K562 (cell line): Measurements from ENCODE around the gene SOBP. TPM values are rescaled to one million over a fixed set of nuclear protein-coding genes. Genes with fewer than 3 reads are reported as not detected.

Source experiments
- CEBPG ChIP-seq, 3 experiments: fragments of 200-800 bp in 1 of 3; sonication (Bioruptor generic) in 1 of 3; sonication (generic) in 1 of 3; formaldehyde crosslinking in 1 of 3; IDR thresholded peaks in 2 of 3; conservative IDR thresholded peaks in 1 of 3; 2 replicates each; pipeline versions ENCODE4 v1.6.1 to v1.8.0; 2016 to 2022; ENCODE audit warnings: missing compliant biosample characterization in 2 of 3, missing genetic modification characterization in 2 of 3, mild to moderate bottlenecking in 1 of 3, missing genetic modification reagents in 1 of 3
- CUX1 ChIP-seq: fragments of 200-800 bp; sonication (Bioruptor generic); IDR thresholded peaks from 2 replicates; pipeline ENCODE4 v1.6.1; 2016; ENCODE audit warnings: missing genetic modification characterization, missing compliant biosample characterization
- ELF1 ChIP-seq: fragments of 200-800 bp; sonication (Bioruptor generic); IDR thresholded peaks from 2 replicates; pipeline ENCODE4 v1.6.1; 2016; ENCODE audit warnings: missing genetic modification characterization, missing compliant biosample characterization
- GABPA ChIP-seq: fragments of 200-800 bp; sonication (Bioruptor generic); conservative IDR thresholded peaks from 2 replicates; pipeline ENCODE4 v1.6.1; 2016; ENCODE audit warnings: low read depth, missing genetic modification characterization, missing compliant biosample characterization
- HINFP ChIP-seq: fragments of 450-650 bp; conservative IDR thresholded peaks from 2 replicates; pipeline ENCODE4 v1.6.1; 2016; ENCODE audit warnings: missing genetic modification characterization, low read depth, mild to moderate bottlenecking, control low read depth, missing compliant biosample characterization
- PHB2 ChIP-seq: fragments of 450-650 bp; IDR thresholded peaks from 2 replicates; pipeline ENCODE4 v1.6.1; 2017; ENCODE audit warnings: low read depth
- POLR2AphosphoS5 ChIP-seq: IDR thresholded peaks from 2 replicates; pipeline ENCODE4 v1.6.1; 2011; ENCODE audit warnings: mild to moderate bottlenecking, low read depth, low read length, moderate library complexity; ENCODE audit not compliant: control insufficient read depth, insufficient read depth
- RBM22 ChIP-seq: fragments of 200-400 bp; formaldehyde crosslinking; IDR thresholded peaks from 2 replicates; pipeline ENCODE4 v1.6.1; 2018; ENCODE audit warnings: low read length, low read depth; ENCODE audit not compliant: poor library complexity, severe bottlenecking
- RCOR1 ChIP-seq, 2 experiments: IDR thresholded peaks; 2 replicates each; pipeline ENCODE4 v1.6.1; 2012; ENCODE audit warnings: low read depth in 2 of 2, low read length in 2 of 2, borderline replicate concordance in 1 of 2, improper control_type of control experiment in 1 of 2
- SIN3A ChIP-seq, 2 experiments: fragments of 150-350 bp in 1 of 2; IDR thresholded peaks; 2 replicates each; pipeline ENCODE4 v1.6.1; 2011 to 2016; ENCODE audit warnings: borderline replicate concordance in 2 of 2, low read depth in 2 of 2, low read length in 2 of 2, mild to moderate bottlenecking in 2 of 2, moderate library complexity in 2 of 2; ENCODE audit not compliant: control insufficient read depth in 1 of 2
- SMARCE1 ChIP-seq: fragments of 450-650 bp; IDR thresholded peaks from 2 replicates; pipeline ENCODE4 v1.7.1; 2016; ENCODE audit warnings: mild to moderate bottlenecking
- TOE1 ChIP-seq, 2 experiments: fragments of 450-650 bp in 1 of 2; sonication (generic) in 1 of 2; formaldehyde crosslinking in 1 of 2; IDR thresholded peaks; 2 replicates each; pipeline versions ENCODE4 v1.7.1 to v1.8.0; 2016 to 2022; ENCODE audit warnings: borderline replicate concordance in 2 of 2, mild to moderate bottlenecking in 2 of 2, antibody characterized with exemption in 1 of 2, inconsistent platforms in 1 of 2, low read depth in 1 of 2, missing genetic modification reagents in 1 of 2, moderate library complexity in 1 of 2
- TRIM24 ChIP-seq, 2 experiments: fragments of 450-650 bp; IDR thresholded peaks; 2 replicates each; pipeline ENCODE4 v1.6.1; 2016
- ZNF57 ChIP-seq: fragments of 450-650 bp; formaldehyde crosslinking; IDR thresholded peaks from 2 replicates; pipeline ENCODE4 v1.4.0; 2020; ENCODE audit warnings: mild to moderate bottlenecking, moderate library complexity
- polyA plus RNA-seq, 8 experiments: library from polyadenylated mRNA; depleted of rRNA in 4 of 8; stranded (reverse) in 5 of 8; unstranded in 3 of 8; fragments of >200 nt; fragmentation: Nextera tagmentation in 2 of 8; fragmentation: Illumina TruSeq in 1 of 8; extraction: Ambion mirVana in 2 of 8; extraction: Trizol in 1 of 8; gene quantifications; 2 replicates each; pipeline versions ENCODE4 v1.2.1 to v1.2.3, GENCODE V29; 2011 to 2014; ENCODE audit warnings: inconsistent platforms in 1 of 8, missing spikeins in 1 of 8
- total RNA-seq, 7 experiments: library from RNA; depleted of rRNA in 6 of 7; stranded (reverse); fragments of >200 nt in 6 of 7; fragmentation: Illumina TruSeq in 2 of 7; extraction: Trizol in 2 of 7; gene quantifications; 2 replicates each; pipeline versions ENCODE4 v1.2.1 to v1.2.3, GENCODE V29; 2011 to 2021; ENCODE audit warnings: low replicate concordance in 1 of 7
- TF ChIP-seq, protein P1 (sequence below): IDR thresholded peaks from 2 replicates; pipeline ENCODE4 v1.6.1; 2014; ENCODE audit warnings: antibody characterized with exemption

SOBP gene
- total and polyA plus RNA-seq, 9 of the 15 experiments (the other 6 are each of a cell fraction or from before 2014, with no cell fraction given): 0.16 TPM; not detected in 8

GRCh38 chr6:107459283-107460082 is 30.4 kb upstream of the SOBP start, which contains the start of gene PDSS2 (continued):
- peak; percentile 32 for TF ChIP-seq RBM22
- no peak for TF ChIP-seq CUX1 (CRISPR knock-in tag)
- TF ChIP-seq TRIM24 (IDR thresholded peaks at IDR 0.05): peak in 1 of 2 experiments; percentile 16; a peak in 1 of 4 replicates
- no peak for TF ChIP-seq CEBPG (CRISPR knock-in tag; IDR thresholded peaks at IDR 0.05)
- no peak for TF ChIP-seq CEBPG (tag; conservative IDR thresholded peaks at IDR 0.05 in 1 of 2, IDR thresholded peaks at IDR 0.05 in 1 of 2)
- TF ChIP-seq, protein P1, sequence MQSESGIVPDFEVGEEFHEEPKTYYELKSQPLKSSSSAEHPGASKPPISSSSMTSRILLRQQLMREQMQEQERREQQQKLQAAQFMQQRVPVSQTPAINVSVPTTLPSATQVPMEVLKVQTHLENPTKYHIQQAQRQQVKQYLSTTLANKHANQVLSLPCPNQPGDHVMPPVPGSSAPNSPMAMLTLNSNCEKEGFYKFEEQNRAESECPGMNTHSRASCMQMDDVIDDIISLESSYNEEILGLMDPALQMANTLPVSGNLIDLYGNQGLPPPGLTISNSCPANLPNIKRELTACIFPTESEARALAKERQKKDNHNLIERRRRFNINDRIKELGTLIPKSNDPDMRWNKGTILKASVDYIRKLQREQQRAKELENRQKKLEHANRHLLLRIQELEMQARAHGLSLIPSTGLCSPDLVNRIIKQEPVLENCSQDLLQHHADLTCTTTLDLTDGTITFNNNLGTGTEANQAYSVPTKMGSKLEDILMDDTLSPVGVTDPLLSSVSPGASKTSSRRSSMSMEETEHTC: no peak
- TF ChIP-seq POLR2AphosphoS5: peak; percentile 88
- TF ChIP-seq PHB2: 0 out of 2 replicates have a peak, but pooled peaks have one; percentile 11
- no peak; the same call in 1 of the 2 replicates for TF ChIP-seq SMARCE1
- peak in 1 of 2 experiments; percentile 59; a peak in 2 of 4 replicates for TF ChIP-seq RCOR1 (IDR thresholded peaks at IDR 0.05; ENCODE audit: borderline replicate concordance in 1 of 2, low read depth in 2 of 2, low read length in 2 of 2)
- TF ChIP-seq SIN3A (IDR thresholded peaks at IDR 0.05; ENCODE audit: borderline replicate concordance in 2 of 2, control insufficient read depth in 1 of 2, low read depth in 2 of 2, low read length in 2 of 2): peak in 1 of 2 experiments; percentile 44; a peak in 1 of 4 replicates
- TF ChIP-seq GABPA (tag): peak; percentile 56; the same call in 1 of the 2 replicates
- no peak for TF ChIP-seq TOE1 (IDR thresholded peaks at IDR 0.05; ENCODE audit: borderline replicate concordance)
- no peak for TF ChIP-seq TOE1 (CRISPR knock-in tag; IDR thresholded peaks at IDR 0.05; ENCODE audit: borderline replicate concordance, low read depth)
- peak; percentile 39; the same call in 1 of the 2 replicates for TF ChIP-seq ELF1 (tag)
- TF ChIP-seq HINFP (tag): no peak
- no peak for TF ChIP-seq ZNF57 (CRISPR knock-in tag)
